GM19043 (cell line): ENCODE measurements around the gene EYS.

Experiments
- ATAC-seq: cut with Tn5 transposase; IDR thresholded peaks from one replicate; pipeline ENCODE4 v1.9.1; 2021; ENCODE audit warnings: low read depth; ENCODE audit not compliant: unreplicated experiment

Gene EYS

GRCh38 chr6:64221776-64222175 lies 1485.2 kb downstream of the EYS start:
- no peak for ATAC-seq

- ATAC-seq, result no peak
Observed at GRCh38 chr6:64220801-64221200, 1486.2 kb downstream of the EYS start.

- ATAC-seq, result no peak
Observed at GRCh38 chr6:64217721-64218620, 1489.1 kb downstream of the EYS start.

DNA sequence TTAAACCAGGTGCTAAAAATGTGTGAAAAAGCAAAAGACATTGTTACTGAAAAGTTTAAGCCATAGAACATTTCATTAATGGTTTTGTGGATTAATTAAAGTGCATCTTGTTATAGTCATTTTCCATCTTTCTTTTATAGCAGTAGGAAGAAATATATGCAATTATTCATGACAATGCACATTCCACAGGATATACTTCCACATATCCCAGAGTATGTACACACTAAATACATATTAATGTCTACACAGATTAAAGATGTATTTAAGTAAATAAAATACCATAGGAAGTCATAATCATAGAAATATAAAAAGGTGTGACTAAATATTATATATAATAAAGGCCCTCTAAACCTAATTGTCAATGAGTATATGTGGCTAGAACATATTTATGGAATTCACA lies 1492.7 kb downstream of the EYS start:
- ATAC-seq, result no peak

DNA sequence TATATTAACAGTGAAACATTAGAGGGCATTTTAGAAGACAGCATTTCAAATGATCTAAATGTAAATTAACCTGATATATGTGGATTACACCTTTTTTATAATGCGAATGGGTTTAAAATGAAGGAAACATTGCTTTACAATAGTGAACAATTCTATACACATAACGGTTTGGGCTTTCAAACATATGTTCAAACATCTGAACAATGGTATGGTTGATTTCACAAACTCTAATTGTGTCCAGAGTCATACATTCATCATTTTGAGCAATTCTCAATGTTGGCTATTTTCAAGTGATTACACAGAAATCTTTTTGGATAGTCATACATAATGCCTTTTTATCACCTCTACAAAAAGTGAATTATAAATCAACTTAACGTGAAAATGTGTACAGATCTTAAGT lies 1493.3 kb downstream of the EYS start:
- ATAC-seq, result no peak

- no peak for ATAC-seq
Observed at GRCh38 chr6:64197246-64197645, 1509.8 kb downstream of the EYS start.

- ATAC-seq, result no peak
Observed at GRCh38 chr6:64186592-64186991, 1520.4 kb downstream of the EYS start.

GRCh38 chr6:64185621-64186020 lies 1521.4 kb downstream of the EYS start:
- no peak for ATAC-seq

DNA sequence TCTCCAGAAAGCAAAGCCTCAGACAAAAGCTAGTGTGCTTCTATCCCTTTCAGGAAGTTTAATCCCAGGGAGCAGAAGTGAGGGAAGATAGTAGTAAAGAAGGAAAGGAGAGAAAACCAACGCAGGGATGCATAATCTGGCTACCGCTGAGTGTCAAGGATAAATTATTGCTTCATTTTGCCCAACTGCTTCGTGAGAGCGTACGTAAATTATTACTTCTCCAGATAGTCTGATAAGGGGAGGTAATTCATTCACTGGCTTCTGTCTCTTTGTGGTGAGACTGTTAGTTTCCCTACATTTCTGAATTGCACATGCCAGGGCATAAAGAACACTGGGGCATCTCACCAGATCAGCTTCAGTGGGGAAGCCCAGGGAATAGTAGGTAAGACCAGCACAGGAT lies 1531.7 kb downstream of the EYS start:
- no peak for ATAC-seq

DNA sequence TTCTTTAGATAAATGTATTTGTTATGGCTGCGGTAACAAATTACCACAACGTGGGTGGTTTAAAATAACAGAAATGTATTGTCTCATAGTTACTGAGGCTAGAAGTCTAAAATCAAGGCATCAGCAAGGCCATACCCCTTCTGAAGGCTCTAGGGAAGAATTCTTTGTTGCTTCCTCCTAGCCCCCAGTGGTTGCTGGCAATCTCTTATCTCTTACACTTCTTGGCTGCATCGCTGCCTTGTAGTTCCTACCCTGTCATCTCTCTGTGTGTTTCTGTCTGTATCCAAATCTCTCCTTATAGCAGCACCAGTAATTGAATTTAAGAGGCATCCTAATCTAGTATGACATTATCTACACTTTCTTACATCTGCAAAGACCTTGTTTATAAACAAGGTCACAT lies 1536.7 kb downstream of the EYS start:
- no peak for ATAC-seq

GRCh38 chr6:64160486-64160885 lies 1546.5 kb downstream of the EYS start:
- ATAC-seq, result no peak

- ATAC-seq, result no peak
Observed at GRCh38 chr6:64155063-64155462, 1552.0 kb downstream of the EYS start.

DNA sequence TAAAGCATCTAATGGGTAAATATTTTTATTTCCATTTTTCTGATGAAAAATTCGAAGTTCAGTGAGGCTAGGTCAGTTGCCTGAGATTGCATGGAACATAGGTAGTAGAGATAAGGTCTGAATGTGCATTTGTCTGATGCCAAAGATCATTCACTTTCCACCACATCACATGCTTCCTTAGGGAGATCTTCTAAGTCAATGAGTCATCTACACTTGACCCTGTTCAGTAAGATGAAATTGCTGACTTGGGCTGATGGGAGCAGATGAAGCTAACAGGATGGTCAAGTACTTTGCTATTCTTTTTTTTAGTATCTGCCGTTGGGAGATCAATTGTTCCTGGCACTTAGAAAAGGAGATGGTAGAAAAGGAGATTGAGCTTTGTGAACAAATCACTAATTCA lies 1560.2 kb downstream of the EYS start:
- no peak for ATAC-seq

DNA sequence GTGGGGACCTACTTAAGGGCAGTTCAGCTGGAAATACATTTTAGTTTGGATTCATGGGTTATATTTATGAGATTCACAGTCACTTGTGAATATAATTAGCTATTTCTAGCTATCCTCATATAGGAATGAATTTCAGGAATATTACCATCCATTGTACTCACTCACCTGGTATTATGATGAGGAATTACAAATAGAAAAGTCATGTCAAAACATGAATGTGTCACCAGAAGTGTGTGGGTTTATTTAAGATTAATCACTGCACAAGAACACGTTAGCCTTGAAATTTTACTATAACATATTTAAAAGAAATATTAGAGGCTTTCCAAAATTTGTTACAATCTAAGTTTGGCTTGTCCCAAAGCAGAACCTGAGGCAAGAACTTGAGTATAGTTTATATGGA lies 1560.9 kb downstream of the EYS start:
- no peak for ATAC-seq

DNA sequence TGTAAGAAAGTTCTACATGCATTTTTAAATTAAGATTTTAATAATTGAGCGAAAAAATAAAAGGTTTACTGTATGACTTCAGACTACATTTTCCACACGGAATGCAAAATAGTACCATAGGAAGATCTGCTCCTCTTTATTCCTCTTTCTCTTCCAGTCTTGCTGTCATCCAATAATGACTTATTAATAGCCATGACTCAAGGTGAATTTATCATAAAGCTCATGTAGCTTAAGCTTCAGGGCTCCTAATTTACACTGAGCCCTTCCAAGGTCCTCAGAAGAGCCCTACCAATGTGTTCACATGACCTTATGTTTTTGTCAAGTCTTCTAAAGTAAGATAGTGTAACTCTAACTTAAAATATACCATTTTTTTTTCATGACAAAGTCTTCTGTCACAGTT lies 1561.4 kb downstream of the EYS start:
- no peak for ATAC-seq

- ATAC-seq, result no peak
Observed at GRCh38 chr6:64143101-64143500, 1563.9 kb downstream of the EYS start.

- no peak for ATAC-seq
Observed at GRCh38 chr6:64141680-64142079, 1565.3 kb downstream of the EYS start.

DNA sequence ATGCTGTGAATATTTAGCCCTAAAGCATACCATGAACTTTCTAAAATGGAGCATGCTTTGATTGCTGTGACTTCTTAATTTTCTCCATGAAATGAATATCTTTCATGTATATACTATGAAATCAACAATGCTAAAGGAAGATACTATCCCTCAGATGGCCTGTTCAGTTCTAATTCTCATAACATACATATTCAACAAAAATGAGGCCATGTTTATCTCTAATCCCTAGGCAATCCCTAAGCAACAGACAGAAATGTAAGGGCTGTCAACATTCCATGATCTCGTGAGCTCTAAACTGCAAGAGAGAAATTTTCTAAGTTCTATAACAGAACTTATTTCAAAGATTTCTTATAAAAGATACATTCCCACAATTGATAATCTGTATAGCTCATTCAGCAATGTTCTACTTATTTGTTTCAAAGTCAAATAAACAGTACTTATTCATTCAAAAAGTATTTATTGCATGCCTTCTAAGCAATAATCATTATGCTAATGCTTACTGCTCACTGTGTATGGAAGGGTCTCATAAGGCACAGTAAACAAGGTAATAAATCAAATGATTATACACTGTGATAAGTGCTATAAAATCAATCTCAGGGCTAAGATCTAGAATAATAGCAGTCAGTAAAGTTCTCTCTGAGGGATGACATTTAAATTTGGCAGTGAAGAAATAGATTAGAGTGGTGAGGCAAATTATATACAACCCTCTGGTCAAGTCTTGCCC lies 1578.6 kb downstream of the EYS start:
- ATAC-seq, result no peak

- no peak for ATAC-seq
Observed at GRCh38 chr6:64123761-64124633, 1583.0 kb downstream of the EYS start.

GRCh38 chr6:64122712-64123375 lies 1584.2 kb downstream of the EYS start:
- no peak for ATAC-seq
